ENCODE measurements around the gene SENP7.
"Not testable (repeated sequence)": the region's sequence is repeated elsewhere in the genome, so short reads cannot be mapped to it uniquely, and the experiment has no call there.

SENP7 gene

GRCh38 chr3:101512646-101513418 is at the start of gene SENP7:
Gene SENP7, minus strand, starts transcription at chr3:101513212. Its CDS starts 82 bp downstream, at chr3:101513130.
- peak; percentile 52 to 69 for DNase-seq

- peak; percentile 81 to 85 for DNase-seq
Measured at GRCh38 chr3:101561630-101562328, 48.8 kb upstream of the SENP7 start, which contains the start of gene TRMT10C. Gene TRMT10C, plus strand, starts transcription at chr3:101561868. Its CDS starts 2,914 bp downstream, at chr3:101564782.

- DNase-seq = no peak
Measured at GRCh38 chr3:101556064-101556463, 43.1 kb upstream of the SENP7 start.

GRCh38 chr3:101553381-101553780 is 40.4 kb upstream of the SENP7 start:
- DNase-seq = not testable (repeated sequence)

- DNase-seq = not testable (repeated sequence)
Measured at GRCh38 chr3:101551359-101552081, 38.5 kb upstream of the SENP7 start.

GRCh38 chr3:101549473-101549872 is 36.5 kb upstream of the SENP7 start:
- DNase-seq = no peak

- DNase-seq = no peak
Measured at GRCh38 chr3:101548527-101549105, 35.6 kb upstream of the SENP7 start.

GRCh38 chr3:101544161-101544850 is 31.3 kb upstream of the SENP7 start:
- DNase-seq = no peak

GRCh38 chr3:101542957-101543356 is 29.9 kb upstream of the SENP7 start:
- DNase-seq = no peak

- DNase-seq = not testable (repeated sequence)
Measured at GRCh38 chr3:101536955-101537354, 23.9 kb upstream of the SENP7 start.

- DNase-seq = no peak
Measured at GRCh38 chr3:101536266-101536665, 23.3 kb upstream of the SENP7 start.

- no peak for DNase-seq
Measured at GRCh38 chr3:101535221-101535620, 22.2 kb upstream of the SENP7 start.

- no peak for DNase-seq
Measured at GRCh38 chr3:101533603-101533968, 20.6 kb upstream of the SENP7 start.

- no peak for DNase-seq
Measured at GRCh38 chr3:101532783-101533602, 20.0 kb upstream of the SENP7 start.

- no peak for DNase-seq
Measured at GRCh38 chr3:101531473-101532086, 18.6 kb upstream of the SENP7 start.

- no peak for DNase-seq
Measured at GRCh38 chr3:101530686-101531047, 17.7 kb upstream of the SENP7 start.

GRCh38 chr3:101529816-101530685 is 17.0 kb upstream of the SENP7 start:
- no peak for DNase-seq

- no peak for DNase-seq
Measured at GRCh38 chr3:101527906-101528305, 14.9 kb upstream of the SENP7 start.

- DNase-seq = no peak
Measured at GRCh38 chr3:101527441-101527840, 14.4 kb upstream of the SENP7 start.

GRCh38 chr3:101521211-101521701 is 8.2 kb upstream of the SENP7 start:
- no peak for DNase-seq
